Colonic mucosa (tissue), 4 donors: ENCODE data around the gene PTPRT. TPM values are rescaled to one million over a fixed set of nuclear protein-coding genes. Genes with fewer than 3 reads are reported as not detected.

Experiments
- DNase-seq: peaks from one replicate; pipeline ENCODE4 v3.0.0-alpha.2; 2020
- H3K27ac ChIP-seq: fragments of 200-600 bp; one replicate; pipeline ENCODE4 v1.8.0; 2021
- H3K27me3 ChIP-seq: fragments of 200-600 bp; one replicate; pipeline ENCODE4 v1.8.0; 2021
- H3K36me3 ChIP-seq: fragments of 200-600 bp; one replicate; pipeline ENCODE4 v1.8.0; 2021
- H3K4me1 ChIP-seq: fragments of 200-600 bp; one replicate; pipeline ENCODE4 v1.8.0; 2021; ENCODE audit warnings: mild to moderate bottlenecking
- H3K4me3 ChIP-seq: fragments of 200-600 bp; one replicate; pipeline ENCODE4 v1.8.0; 2021
- H3K9ac ChIP-seq, 2 donors: one replicate each; pipeline ENCODE4 v1.7.0; 2013; ENCODE audit warnings: control low read depth in 2 of 2, low read depth in 2 of 2, low read length in 2 of 2
- H3K9me3 ChIP-seq: fragments of 200-600 bp; one replicate; pipeline ENCODE4 v1.8.0; 2021
- intact Hi-C: fragments of 100-400 bp; cut with DNase I; formaldehyde crosslinking; loops from one replicate; pipeline ENCODE4 v1.14.1; 2022
- total RNA-seq, 2 donors: library from RNA; stranded (reverse); fragmentation: NEBNext Ultra II Directional in 1 of 2; extraction: Animal tissue kit (Norgen Biotek cat#: 25700) in 1 of 2; gene quantifications; one replicate each; pipeline ENCODE4 v1.2.1, GENCODE V29; 2021
- TF ChIP-seq, protein P1 (sequence below): fragments of 200-600 bp; IDR thresholded peaks from one replicate; pipeline ENCODE4 v1.8.0; 2022; ENCODE audit warnings: antibody characterized with exemption, mild to moderate bottlenecking
- donor health status: healthy.
- donor health status: DM: no; HTN: no; CAD: no.
- donor health status: DM: no; HTN: no; CAD: no.

Gene PTPRT
- total RNA-seq, 2 donors from 2014 or later, result 0.11 to 0.12 TPM

GRCh38 chr20:42051921-42052320, 1137.8 kb downstream of the PTPRT start:
- no peak overlapping the region for H3K9ac ChIP-seq
- no peaks in the 10 kb centered on the region for H3K9me3 ChIP-seq
- TF ChIP-seq, protein P1, sequence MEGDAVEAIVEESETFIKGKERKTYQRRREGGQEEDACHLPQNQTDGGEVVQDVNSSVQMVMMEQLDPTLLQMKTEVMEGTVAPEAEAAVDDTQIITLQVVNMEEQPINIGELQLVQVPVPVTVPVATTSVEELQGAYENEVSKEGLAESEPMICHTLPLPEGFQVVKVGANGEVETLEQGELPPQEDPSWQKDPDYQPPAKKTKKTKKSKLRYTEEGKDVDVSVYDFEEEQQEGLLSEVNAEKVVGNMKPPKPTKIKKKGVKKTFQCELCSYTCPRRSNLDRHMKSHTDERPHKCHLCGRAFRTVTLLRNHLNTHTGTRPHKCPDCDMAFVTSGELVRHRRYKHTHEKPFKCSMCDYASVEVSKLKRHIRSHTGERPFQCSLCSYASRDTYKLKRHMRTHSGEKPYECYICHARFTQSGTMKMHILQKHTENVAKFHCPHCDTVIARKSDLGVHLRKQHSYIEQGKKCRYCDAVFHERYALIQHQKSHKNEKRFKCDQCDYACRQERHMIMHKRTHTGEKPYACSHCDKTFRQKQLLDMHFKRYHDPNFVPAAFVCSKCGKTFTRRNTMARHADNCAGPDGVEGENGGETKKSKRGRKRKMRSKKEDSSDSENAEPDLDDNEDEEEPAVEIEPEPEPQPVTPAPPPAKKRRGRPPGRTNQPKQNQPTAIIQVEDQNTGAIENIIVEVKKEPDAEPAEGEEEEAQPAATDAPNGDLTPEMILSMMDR, result no peak
- H3K27me3 ChIP-seq, result no peaks in the 10 kb centered on the region
- DNase-seq, result no peak
- no peaks in the 10 kb centered on the region for H3K4me1 ChIP-seq
- no peak overlapping the region for H3K4me3 ChIP-seq
- intact Hi-C loops, result no loop called here
- no peaks in the 10 kb centered on the region for H3K36me3 ChIP-seq
- H3K27ac ChIP-seq, result no peak overlapping the region

- H3K9me3 ChIP-seq, result no peaks in the 10 kb centered on the region
- TF ChIP-seq, protein P1, result no peak
- no peaks in the 10 kb centered on the region for H3K27me3 ChIP-seq
- intact Hi-C loops, result no loop called here
- H3K4me1 ChIP-seq, result no peaks in the 10 kb centered on the region
- no peaks in the 10 kb centered on the region for H3K36me3 ChIP-seq
- DNase-seq, result no peak
- no peak overlapping the region for H3K27ac ChIP-seq
- no peak overlapping the region for H3K4me3 ChIP-seq
- no peak overlapping the region for H3K9ac ChIP-seq
Measured at GRCh38 chr20:42046371-42047085, 1143.2 kb downstream of the PTPRT start.

GRCh38 chr20:42043921-42044320, 1145.8 kb downstream of the PTPRT start:
- intact Hi-C loops, result no loop called here
- H3K27me3 ChIP-seq, result no peaks in the 10 kb centered on the region
- DNase-seq, result no peak
- no peak overlapping the region for H3K4me3 ChIP-seq
- H3K9ac ChIP-seq, result no peak overlapping the region
- TF ChIP-seq, protein P1, result no peak
- H3K27ac ChIP-seq, result no peak overlapping the region
- no peaks in the 10 kb centered on the region for H3K36me3 ChIP-seq
- H3K9me3 ChIP-seq, result no peaks in the 10 kb centered on the region
- H3K4me1 ChIP-seq, result no peaks in the 10 kb centered on the region

- H3K4me3 ChIP-seq, result no peak overlapping the region
- H3K9me3 ChIP-seq, result no peaks in the 10 kb centered on the region
- no peak for DNase-seq
- no peaks in the 10 kb centered on the region for H3K4me1 ChIP-seq
- intact Hi-C loops, result no loop called here
- TF ChIP-seq, protein P1, result no peak
- H3K27me3 ChIP-seq, result no peaks in the 10 kb centered on the region
- H3K27ac ChIP-seq, result no peak overlapping the region
- H3K36me3 ChIP-seq, result no peaks in the 10 kb centered on the region
- H3K9ac ChIP-seq, result no peak overlapping the region
Measured at GRCh38 chr20:42041000-42041565, 1148.6 kb downstream of the PTPRT start.

DNA sequence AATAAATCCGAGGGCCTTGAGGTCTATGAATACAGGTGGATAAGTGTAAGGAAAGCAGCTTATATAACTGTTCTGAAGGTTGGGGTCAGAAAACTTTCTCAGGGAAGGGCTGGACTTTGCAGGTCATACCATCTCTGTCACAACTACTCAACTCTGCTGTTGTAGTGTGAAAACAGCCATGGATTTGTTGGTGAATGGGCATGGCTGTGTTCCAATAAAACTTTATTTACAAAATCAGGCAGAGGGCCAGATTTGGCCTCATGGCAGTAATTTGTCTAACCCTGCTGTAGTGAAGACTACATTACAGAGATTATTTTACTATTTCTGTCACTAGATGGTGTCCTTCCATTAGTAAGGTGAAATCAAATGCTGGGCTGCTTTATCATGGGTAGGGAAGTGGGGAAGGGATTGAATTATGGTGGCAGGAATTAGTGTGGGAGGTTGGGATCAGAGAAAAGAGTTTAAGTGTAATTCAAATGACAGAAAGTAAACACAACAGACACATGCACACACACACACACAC, 1161.9 kb downstream of the PTPRT start:
- no peaks in the 10 kb centered on the region for H3K36me3 ChIP-seq
- H3K27ac ChIP-seq, result no peak overlapping the region
- H3K9ac ChIP-seq, result no peak overlapping the region
- intact Hi-C loops, result no loop called here
- TF ChIP-seq, protein P1, result no peak
- H3K4me3 ChIP-seq, result no peak overlapping the region
- no peaks in the 10 kb centered on the region for H3K4me1 ChIP-seq
- H3K9me3 ChIP-seq, result no peaks in the 10 kb centered on the region
- DNase-seq, result no peak
- no peaks in the 10 kb centered on the region for H3K27me3 ChIP-seq
